Muscle layer of colon (tissue), 2 donors: Measurements from ENCODE around the gene NEK4.
"Not testable (repeated sequence)": the region's sequence is repeated elsewhere in the genome, so short reads cannot be mapped to it uniquely, and the experiment has no call there.

Experiments used
- H3K27ac ChIP-seq: one replicate; pipeline ENCODE4 v1.7.0; 2013; ENCODE audit warnings: low read depth, mild to moderate bottlenecking, low read length, moderate library complexity
- H3K27me3 ChIP-seq, 2 donors: one replicate each; pipeline ENCODE4 v1.7.0; 2013; ENCODE audit warnings: low read length in 2 of 2, mild to moderate bottlenecking in 2 of 2; ENCODE audit not compliant: insufficient read depth in 2 of 2, control insufficient read depth in 1 of 2
- H3K36me3 ChIP-seq: one replicate; pipeline ENCODE4 v1.7.0; 2013; ENCODE audit warnings: mild to moderate bottlenecking, low read length; ENCODE audit not compliant: insufficient read depth
- H3K4me1 ChIP-seq: one replicate; pipeline ENCODE4 v1.7.0; 2013; ENCODE audit warnings: mild to moderate bottlenecking, low read length; ENCODE audit not compliant: insufficient read depth
- H3K4me3 ChIP-seq, 2 donors: one replicate each; pipeline ENCODE4 v1.7.0; 2013; ENCODE audit warnings: low read length in 2 of 2, low read depth in 1 of 2, mild to moderate bottlenecking in 1 of 2, moderate library complexity in 1 of 2
- H3K9ac ChIP-seq: one replicate; pipeline ENCODE4 v1.7.0; 2013; ENCODE audit warnings: low read length
- H3K9me3 ChIP-seq: one replicate; pipeline ENCODE4 v1.7.0; 2013; ENCODE audit warnings: mild to moderate bottlenecking, low read length
- donor health status: abdominal sarcoma.
- donor health status: Adenocarcinoma of cecum.

The NEK4 gene

GRCh38 chr3:52784021-52784621 lies 13.4 kb upstream of the NEK4 start:
- Histone ChIP-seq H3K4me1 (no peaks in the 10 kb centered on the region), H3K27ac (no peak overlapping the region), H3K9me3 (no peaks in the 10 kb centered on the region), H3K36me3 (no peaks in the 10 kb centered on the region), H3K4me3 (no peak overlapping the region), H3K9ac (no peak overlapping the region), H3K27me3 (no peaks in the 10 kb centered on the region)

- H3K4me3 ChIP-seq: no peak overlapping the region
- no peaks in the 10 kb centered on the region for H3K9me3 ChIP-seq
- H3K36me3 ChIP-seq: no peaks in the 10 kb centered on the region
- H3K9ac ChIP-seq: no peak overlapping the region
- no peaks in the 10 kb centered on the region for H3K27me3 ChIP-seq
- H3K27ac ChIP-seq: no peak overlapping the region
- H3K4me1 ChIP-seq: no peaks in the 10 kb centered on the region
Observed at GRCh38 chr3:52783211-52783555, 12.4 kb upstream of the NEK4 start.

GRCh38 chr3:52782412-52783210 lies 11.9 kb upstream of the NEK4 start:
- Histone ChIP-seq H3K9ac (no peak overlapping the region), H3K27ac (no peak overlapping the region), H3K4me3 (no peak overlapping the region), H3K27me3 (no peaks in the 10 kb centered on the region), H3K4me1 (no peaks in the 10 kb centered on the region), H3K36me3 (no peaks in the 10 kb centered on the region), H3K9me3 (no peaks in the 10 kb centered on the region)

- Histone ChIP-seq H3K27me3 (no peaks in the 10 kb centered on the region), H3K9ac (no peak overlapping the region), H3K4me1 (no peaks in the 10 kb centered on the region), H3K9me3 (no peaks in the 10 kb centered on the region), H3K36me3 (no peaks in the 10 kb centered on the region), H3K27ac (no peak overlapping the region), H3K4me3 (no peak overlapping the region)
Observed at GRCh38 chr3:52781741-52782140, 11.0 kb upstream of the NEK4 start.

- Histone ChIP-seq H3K9me3 (no peaks in the 10 kb centered on the region), H3K4me3 (no peak overlapping the region)
Observed at GRCh38 chr3:52779837-52780585, 9.3 kb upstream of the NEK4 start.

GRCh38 chr3:52779011-52779836 lies 8.5 kb upstream of the NEK4 start:
- Histone ChIP-seq H3K9me3 (no peaks in the 10 kb centered on the region), H3K36me3 (no peaks in the 10 kb centered on the region), H3K27ac (no peak overlapping the region), H3K9ac (no peak overlapping the region), H3K4me1 (no peaks in the 10 kb centered on the region), H3K4me3 (no peak overlapping the region), H3K27me3 (no peaks in the 10 kb centered on the region)

More at GRCh38 chr3:52779837-52780585, 9.3 kb upstream of the NEK4 start:
- no peaks in the 10 kb centered on the region for H3K27me3 ChIP-seq
- H3K27ac ChIP-seq: no peak overlapping the region
- H3K9ac ChIP-seq: no peak overlapping the region
- no peaks in the 10 kb centered on the region for H3K4me1 ChIP-seq
- no peaks in the 10 kb centered on the region for H3K36me3 ChIP-seq

GRCh38 chr3:52777959-52778805 lies 7.4 kb upstream of the NEK4 start:
- H3K4me1 ChIP-seq: no peaks in the 10 kb centered on the region
- no peak overlapping the region for H3K9ac ChIP-seq
- H3K4me3 ChIP-seq: no peak overlapping the region
- no peak overlapping the region for H3K27ac ChIP-seq
- H3K9me3 ChIP-seq: no peaks in the 10 kb centered on the region
- no peaks in the 10 kb centered on the region for H3K36me3 ChIP-seq
- H3K27me3 ChIP-seq: no peaks in the 10 kb centered on the region

GRCh38 chr3:52777127-52777958 lies 6.6 kb upstream of the NEK4 start, which contains the start of gene ITIH1:
Gene ITIH1, plus strand, starts transcription at chr3:52777599. Its CDS starts 17 bp downstream, at chr3:52777616.
- Histone ChIP-seq H3K4me3 (no peak within 1 kb of the TSS), H3K4me1 (no peaks in the 10 kb centered on the region), H3K36me3 (no peaks in the 10 kb centered on the region), H3K9ac (no peak within 1 kb of the TSS), H3K27ac (no peak within 1 kb of the TSS), H3K9me3 (no peaks in the 10 kb centered on the region), H3K27me3 (no peaks in the 10 kb centered on the region)

GRCh38 chr3:52776486-52776885 lies 5.7 kb upstream of the NEK4 start:
- H3K27ac ChIP-seq, H3K9ac ChIP-seq, H3K4me3 ChIP-seq: not testable (repeated sequence)

GRCh38 chr3:52775877-52776276 lies 5.1 kb upstream of the NEK4 start:
- Histone ChIP-seq H3K27me3 (no peaks in the 10 kb centered on the region), H3K27ac (no peak overlapping the region), H3K4me1 (no peaks in the 10 kb centered on the region), H3K9me3 (no peaks in the 10 kb centered on the region), H3K9ac (no peak overlapping the region), H3K4me3 (no peak overlapping the region), H3K36me3 (no peaks in the 10 kb centered on the region)

More at GRCh38 chr3:52776486-52776885, 5.7 kb upstream of the NEK4 start:
- not testable (repeated sequence) for H3K9me3 ChIP-seq, H3K36me3 ChIP-seq, H3K4me1 ChIP-seq, H3K27me3 ChIP-seq
